Cardiac fibroblast (primary cell): ENCODE results near the gene PLCB4.

Experiments used
- DNase-seq, 2 donors: peaks; one replicate each; pipeline versions ENCODE4 v3.0.0 to v3.0.0-alpha.2; 2010; ENCODE audit warnings: low read depth in 2 of 2
- H3K4me3 ChIP-seq, 2 donors: replicated peaks in 1 of 2; 1 replicate in 1 of 2; 2 replicates in 1 of 2; pipeline ENCODE4 v1.5.1; 2011; ENCODE audit warnings: low read depth in 2 of 2, low read length in 2 of 2, mild to moderate bottlenecking in 2 of 2, moderate library complexity in 1 of 2
- TF ChIP-seq, protein P1 (sequence below): IDR thresholded peaks from one replicate; pipeline ENCODE4 v1.5.1; 2011; ENCODE audit warnings: low read depth, mild to moderate bottlenecking, low read length, inconsistent platforms

PLCB4 gene

GRCh38 chr20:9227896-9228615 lies 159.2 kb downstream of the PLCB4 start:
- no peak overlapping the region for H3K4me3 ChIP-seq
- DNase-seq: no peak
- TF ChIP-seq, protein P1, sequence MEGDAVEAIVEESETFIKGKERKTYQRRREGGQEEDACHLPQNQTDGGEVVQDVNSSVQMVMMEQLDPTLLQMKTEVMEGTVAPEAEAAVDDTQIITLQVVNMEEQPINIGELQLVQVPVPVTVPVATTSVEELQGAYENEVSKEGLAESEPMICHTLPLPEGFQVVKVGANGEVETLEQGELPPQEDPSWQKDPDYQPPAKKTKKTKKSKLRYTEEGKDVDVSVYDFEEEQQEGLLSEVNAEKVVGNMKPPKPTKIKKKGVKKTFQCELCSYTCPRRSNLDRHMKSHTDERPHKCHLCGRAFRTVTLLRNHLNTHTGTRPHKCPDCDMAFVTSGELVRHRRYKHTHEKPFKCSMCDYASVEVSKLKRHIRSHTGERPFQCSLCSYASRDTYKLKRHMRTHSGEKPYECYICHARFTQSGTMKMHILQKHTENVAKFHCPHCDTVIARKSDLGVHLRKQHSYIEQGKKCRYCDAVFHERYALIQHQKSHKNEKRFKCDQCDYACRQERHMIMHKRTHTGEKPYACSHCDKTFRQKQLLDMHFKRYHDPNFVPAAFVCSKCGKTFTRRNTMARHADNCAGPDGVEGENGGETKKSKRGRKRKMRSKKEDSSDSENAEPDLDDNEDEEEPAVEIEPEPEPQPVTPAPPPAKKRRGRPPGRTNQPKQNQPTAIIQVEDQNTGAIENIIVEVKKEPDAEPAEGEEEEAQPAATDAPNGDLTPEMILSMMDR: no peak

- DNase-seq: peak in 1 of 2 donors; percentile 27
- no peak overlapping the region for H3K4me3 ChIP-seq
- TF ChIP-seq, protein P1: no peak
Observed at GRCh38 chr20:9228774-9229450, 160.0 kb downstream of the PLCB4 start.

GRCh38 chr20:9230406-9230805 lies 161.5 kb downstream of the PLCB4 start:
- no peak overlapping the region for H3K4me3 ChIP-seq
- TF ChIP-seq, protein P1: no peak
- no peak for DNase-seq

DNA sequence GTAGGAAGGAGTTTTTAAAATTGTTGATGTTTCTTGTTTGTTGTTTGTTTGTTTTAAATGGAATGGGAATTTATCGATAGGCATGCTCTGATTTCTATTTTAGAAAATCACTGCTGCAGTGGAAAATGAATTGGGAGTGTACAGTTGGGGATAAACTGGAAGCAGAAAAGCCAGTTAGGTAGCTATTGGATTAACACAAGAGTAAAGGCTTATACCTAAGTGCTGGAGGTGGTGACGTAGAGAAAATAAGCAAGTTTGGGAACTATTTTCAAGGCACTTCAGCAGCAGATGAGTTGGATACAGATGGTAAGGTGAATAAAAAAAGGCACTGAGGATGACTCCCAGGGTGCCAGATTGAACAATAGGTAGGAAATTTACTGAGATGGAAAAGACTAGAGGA lies 164.9 kb downstream of the PLCB4 start:
- TF ChIP-seq, protein P1: no peak
- no peak overlapping the region for H3K4me3 ChIP-seq
- DNase-seq: no peak

- TF ChIP-seq, protein P1: no peak
- DNase-seq: peak; percentile 69 to 90
- no peak overlapping the region for H3K4me3 ChIP-seq
Observed at GRCh38 chr20:9235518-9235917, 166.6 kb downstream of the PLCB4 start.

GRCh38 chr20:9236458-9236857 lies 167.6 kb downstream of the PLCB4 start:
- peak in 1 of 2 donors; percentile 4 for DNase-seq
- no peak overlapping the region for H3K4me3 ChIP-seq
- TF ChIP-seq, protein P1: no peak
